GM12801 (cell line): Measurements from ENCODE around the gene MIX23.
A peak's percentile ranks its signal among the peaks of the same experiment; 100 is the strongest.

Source experiments
- CTCF ChIP-seq: IDR thresholded peaks from one replicate; pipeline ENCODE4 v1.5.1; 2011; ENCODE audit warnings: control low read depth; ENCODE audit not compliant: insufficient read length; ENCODE audit errors: extremely low read depth

The MIX23 gene

GRCh38 chr3:122403489-122403888 is 20.5 kb upstream of the MIX23 start:
- no peak for TF ChIP-seq CTCF

GRCh38 chr3:122398920-122399319 is 15.9 kb upstream of the MIX23 start:
- TF ChIP-seq CTCF, result no peak

GRCh38 chr3:122397201-122397600 is 14.2 kb upstream of the MIX23 start:
- no peak for TF ChIP-seq CTCF

- TF ChIP-seq CTCF, result no peak
Observed at GRCh38 chr3:122396511-122396910, 13.5 kb upstream of the MIX23 start.

- no peak for TF ChIP-seq CTCF
Observed at GRCh38 chr3:122395582-122395981, 12.6 kb upstream of the MIX23 start.

GRCh38 chr3:122394173-122394572 is 11.1 kb upstream of the MIX23 start:
- no peak for TF ChIP-seq CTCF

- TF ChIP-seq CTCF, result peak; percentile 38
Observed at GRCh38 chr3:122392868-122393844, 10.1 kb upstream of the MIX23 start.
